GM18511 (cell line): ENCODE results near the gene PNPLA2.

Experiments
- ATAC-seq: cut with Tn5 transposase; IDR thresholded peaks from one replicate; pipeline ENCODE4 v1.9.1; 2021; ENCODE audit warnings: mild to moderate bottlenecking, moderate library complexity; ENCODE audit not compliant: unreplicated experiment

PNPLA2 gene

GRCh38 chr11:798093-798713, 20.5 kb upstream of the PNPLA2 start, which contains the start of gene SLC25A22:
Gene SLC25A22 (minus strand): TSS chr11:798281. CDS start chr11:795006, 3,275 bp downstream.
- ATAC-seq: peak; percentile 71

- no peak for ATAC-seq
Measured at GRCh38 chr11:799641-800316, 18.9 kb upstream of the PNPLA2 start.

- no peak for ATAC-seq
Measured at GRCh38 chr11:800473-800872, 18.2 kb upstream of the PNPLA2 start.

- no peak for ATAC-seq
Measured at GRCh38 chr11:801097-801780, 17.5 kb upstream of the PNPLA2 start.

- no peak for ATAC-seq
Measured at GRCh38 chr11:802018-802617, 16.6 kb upstream of the PNPLA2 start.

- ATAC-seq: no peak
Measured at GRCh38 chr11:802693-803466, 15.8 kb upstream of the PNPLA2 start.

- no peak for ATAC-seq
Measured at GRCh38 chr11:803467-803742, 15.3 kb upstream of the PNPLA2 start.

- no peak for ATAC-seq
Measured at GRCh38 chr11:803770-804598, 14.7 kb upstream of the PNPLA2 start.

- ATAC-seq: no peak
Measured at GRCh38 chr11:804599-804964, 14.1 kb upstream of the PNPLA2 start.

- ATAC-seq: no peak
Measured at GRCh38 chr11:808427-809286, 10.1 kb upstream of the PNPLA2 start.

- peak; percentile 69 for ATAC-seq
Measured at GRCh38 chr11:809287-810039, 9.3 kb upstream of the PNPLA2 start, which contains the start of gene RPLP2. Gene RPLP2 (plus strand): TSS chr11:809967. CDS start chr11:810235, 268 bp downstream.

- ATAC-seq: peak; percentile 14
Measured at GRCh38 chr11:810040-810567, 8.6 kb upstream of the PNPLA2 start.

- ATAC-seq: no peak
Measured at GRCh38 chr11:811446-812245, 7.1 kb upstream of the PNPLA2 start.

GRCh38 chr11:812390-812789, 6.3 kb upstream of the PNPLA2 start:
- ATAC-seq: no peak

- ATAC-seq: no peak
Measured at GRCh38 chr11:813072-813455, 5.7 kb upstream of the PNPLA2 start.

GRCh38 chr11:813456-814096, 5.1 kb upstream of the PNPLA2 start:
- ATAC-seq: no peak
